ENCODE measurements around the gene LPCAT4.
A peak's percentile ranks its signal among the peaks of the same experiment; 100 is the strongest.

The LPCAT4 gene

GRCh38 chr15:34336991-34337556 lies 29.9 kb downstream of the LPCAT4 start:
- DNase-seq = peak; percentile 23

GRCh38 chr15:34336231-34336990 lies 30.6 kb downstream of the LPCAT4 start:
- peak; percentile 20 for DNase-seq

GRCh38 chr15:34335176-34336032 lies 31.6 kb downstream of the LPCAT4 start:
- DNase-seq = peak; percentile 68

GRCh38 chr15:34334672-34335071 lies 32.3 kb downstream of the LPCAT4 start:
- DNase-seq = no peak

- DNase-seq = no peak
These were observed 34.4 kb downstream of the LPCAT4 start for GRCh38 chr15:34332553-34333120.

- DNase-seq = peak; percentile 83
These were observed 35.2 kb downstream of the LPCAT4 start for GRCh38 chr15:34331809-34332208.

- DNase-seq = no peak
These were observed 36.7 kb downstream of the LPCAT4 start for GRCh38 chr15:34330279-34330678.

GRCh38 chr15:34329006-34329405 lies 38.0 kb downstream of the LPCAT4 start:
- no peak for DNase-seq

- DNase-seq = no peak
These were observed 39.1 kb downstream of the LPCAT4 start for GRCh38 chr15:34327906-34328305.

GRCh38 chr15:34325368-34325767 lies 41.6 kb downstream of the LPCAT4 start:
- no peak for DNase-seq

- DNase-seq = no peak
These were observed 42.1 kb downstream of the LPCAT4 start for GRCh38 chr15:34324933-34325332.

- DNase-seq = no peak
These were observed 43.8 kb downstream of the LPCAT4 start for GRCh38 chr15:34323217-34323616.

GRCh38 chr15:34318277-34319079 lies 48.5 kb downstream of the LPCAT4 start:
- DNase-seq = peak; percentile 47

GRCh38 chr15:34314491-34315490 lies 52.2 kb downstream of the LPCAT4 start:
- no peak for DNase-seq

- DNase-seq = no peak
These were observed 55.4 kb downstream of the LPCAT4 start for GRCh38 chr15:34311563-34311962.

Measured in CD4-positive, alpha-beta T cell treated with Interleukin-4 for 4 hours (primary cell).